CD4-positive, alpha-beta T cell treated with Interleukin-21 for 1 hour (primary cell): ENCODE results near the gene SPNS3.

Source experiments
- DNase-seq: peaks from one replicate; pipeline ENCODE4 v3.0.0-alpha.2; 2020

SPNS3 gene

DNA sequence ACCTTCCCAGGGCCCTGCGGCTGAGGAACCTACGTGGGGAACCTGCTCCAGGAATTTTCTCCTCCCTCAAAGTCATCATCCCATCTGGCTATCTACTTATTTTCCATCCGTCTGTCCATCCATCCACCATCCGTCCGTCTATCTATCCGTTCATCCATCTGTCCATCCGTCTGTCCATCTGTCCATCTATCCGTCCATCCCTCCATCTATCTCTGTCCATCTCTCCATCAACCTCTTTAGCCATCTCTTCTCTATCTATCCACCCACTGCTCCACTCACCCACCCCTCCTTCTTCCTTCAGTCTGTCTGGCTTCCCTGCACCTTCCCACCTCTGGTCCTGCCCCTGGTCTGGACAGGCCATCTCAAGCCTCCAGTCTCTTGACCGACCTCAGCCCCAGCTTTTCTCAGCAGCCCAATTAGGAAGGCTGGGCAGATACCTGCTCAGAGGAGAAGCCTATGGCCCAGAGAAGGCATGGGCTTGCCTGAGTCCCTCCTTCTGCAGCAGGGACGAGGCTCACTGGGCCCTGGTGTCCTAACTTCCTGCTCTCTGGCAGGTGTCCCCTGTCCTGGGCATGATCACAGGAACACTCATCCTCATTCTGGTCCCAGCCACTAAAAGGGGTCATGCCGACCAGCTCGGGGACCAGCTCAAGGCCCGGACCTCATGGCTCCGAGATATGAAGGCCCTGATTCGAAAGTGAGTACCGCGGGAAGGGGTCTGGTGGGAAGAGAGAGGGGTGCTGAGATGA lies 98.4 kb downstream of the SPNS3 start:
- no peak for DNase-seq

DNA sequence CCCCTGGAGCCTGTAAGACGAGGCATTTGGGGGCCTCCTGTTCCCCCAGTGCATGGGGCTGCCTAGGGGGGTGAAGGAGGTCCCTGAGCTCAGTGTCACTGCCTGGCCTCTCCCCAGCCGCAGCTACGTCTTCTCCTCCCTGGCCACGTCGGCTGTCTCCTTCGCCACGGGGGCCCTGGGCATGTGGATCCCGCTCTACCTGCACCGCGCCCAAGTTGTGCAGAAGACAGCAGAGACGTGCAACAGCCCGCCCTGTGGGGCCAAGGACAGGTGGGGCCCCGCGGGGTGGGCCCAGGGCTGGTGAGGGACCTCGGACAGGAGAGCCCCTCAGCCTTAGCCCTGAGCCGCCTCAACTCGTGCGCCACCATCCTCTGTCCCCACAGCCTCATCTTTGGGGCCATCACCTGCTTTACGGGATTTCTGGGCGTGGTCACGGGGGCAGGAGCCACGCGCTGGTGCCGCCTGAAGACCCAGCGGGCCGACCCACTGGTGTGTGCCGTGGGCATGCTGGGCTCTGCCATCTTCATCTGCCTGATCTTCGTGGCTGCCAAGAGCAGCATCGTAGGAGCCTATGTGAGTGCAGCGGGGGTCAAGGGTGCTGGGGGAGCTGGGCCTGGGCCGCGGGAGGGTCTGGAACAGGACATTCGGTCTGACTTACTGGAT lies 99.3 kb downstream of the SPNS3 start:
- DNase-seq: no peak

DNA sequence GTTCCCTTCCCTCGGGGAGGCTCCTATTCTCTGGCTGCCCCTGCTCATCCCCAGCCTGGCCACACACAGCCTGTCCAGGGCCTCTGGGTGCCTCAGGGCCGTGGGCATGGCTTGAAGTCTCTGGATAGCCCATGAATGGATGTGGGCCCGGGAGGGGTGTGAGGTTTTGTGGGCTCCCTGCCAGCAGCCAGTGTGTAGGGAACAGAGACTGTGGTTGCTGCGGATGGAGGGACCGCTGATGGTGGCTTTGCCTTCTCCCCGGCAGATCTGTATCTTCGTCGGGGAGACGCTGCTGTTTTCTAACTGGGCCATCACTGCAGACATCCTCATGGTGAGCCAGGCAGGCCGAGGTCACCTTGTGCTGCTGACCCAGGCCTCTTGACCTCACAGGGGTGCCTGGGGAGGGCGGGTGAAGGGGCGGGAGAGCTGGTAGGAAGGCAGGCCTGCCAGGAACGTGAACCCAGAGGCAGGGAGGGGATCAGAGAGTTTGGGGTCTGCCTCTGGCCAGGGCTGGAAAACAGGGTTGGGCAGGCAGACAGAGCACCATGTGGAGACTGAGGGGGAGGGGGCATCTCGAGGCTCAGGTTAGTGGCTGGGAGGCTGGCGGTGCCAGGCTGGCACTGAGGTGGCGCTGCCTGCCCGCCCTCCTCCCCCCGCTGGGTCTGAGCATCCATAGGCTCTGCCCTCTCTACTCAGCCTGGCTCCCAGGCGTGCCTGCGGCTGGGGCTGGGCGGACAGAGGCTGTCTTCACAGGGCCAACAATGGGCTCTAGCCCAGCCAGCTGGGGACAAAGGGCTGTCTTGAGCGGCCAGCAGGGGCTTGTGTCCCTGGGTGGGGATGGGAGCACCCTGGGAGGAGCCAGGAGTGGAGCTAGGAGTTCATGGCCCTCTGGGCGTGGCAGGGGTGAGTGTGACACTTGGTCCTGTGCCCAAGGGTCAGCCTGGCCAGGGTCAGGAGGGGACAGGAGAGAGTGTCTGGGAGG lies 100.1 kb downstream of the SPNS3 start:
- no peak for DNase-seq

DNA sequence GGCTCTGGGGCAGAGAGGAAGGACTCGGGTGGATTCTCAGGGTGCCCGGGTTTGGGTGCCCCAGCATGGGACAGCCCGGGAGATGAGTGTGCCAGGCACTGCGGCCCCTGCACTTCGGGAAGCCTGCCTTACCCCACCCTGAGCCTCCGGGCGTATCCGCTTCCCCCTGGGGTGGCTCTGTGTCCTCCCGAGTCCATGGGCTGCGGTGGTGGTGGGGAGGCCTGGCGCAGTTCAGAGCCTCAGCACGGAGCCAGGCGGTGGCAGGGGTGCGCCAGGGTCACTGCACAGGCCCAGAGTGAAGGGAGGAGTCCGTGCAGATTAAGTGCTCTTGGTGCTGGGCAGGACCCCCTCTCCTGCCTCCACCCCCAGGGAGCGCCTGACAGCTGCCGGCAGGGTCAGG lies 100.8 kb downstream of the SPNS3 start:
- DNase-seq: no peak

DNA sequence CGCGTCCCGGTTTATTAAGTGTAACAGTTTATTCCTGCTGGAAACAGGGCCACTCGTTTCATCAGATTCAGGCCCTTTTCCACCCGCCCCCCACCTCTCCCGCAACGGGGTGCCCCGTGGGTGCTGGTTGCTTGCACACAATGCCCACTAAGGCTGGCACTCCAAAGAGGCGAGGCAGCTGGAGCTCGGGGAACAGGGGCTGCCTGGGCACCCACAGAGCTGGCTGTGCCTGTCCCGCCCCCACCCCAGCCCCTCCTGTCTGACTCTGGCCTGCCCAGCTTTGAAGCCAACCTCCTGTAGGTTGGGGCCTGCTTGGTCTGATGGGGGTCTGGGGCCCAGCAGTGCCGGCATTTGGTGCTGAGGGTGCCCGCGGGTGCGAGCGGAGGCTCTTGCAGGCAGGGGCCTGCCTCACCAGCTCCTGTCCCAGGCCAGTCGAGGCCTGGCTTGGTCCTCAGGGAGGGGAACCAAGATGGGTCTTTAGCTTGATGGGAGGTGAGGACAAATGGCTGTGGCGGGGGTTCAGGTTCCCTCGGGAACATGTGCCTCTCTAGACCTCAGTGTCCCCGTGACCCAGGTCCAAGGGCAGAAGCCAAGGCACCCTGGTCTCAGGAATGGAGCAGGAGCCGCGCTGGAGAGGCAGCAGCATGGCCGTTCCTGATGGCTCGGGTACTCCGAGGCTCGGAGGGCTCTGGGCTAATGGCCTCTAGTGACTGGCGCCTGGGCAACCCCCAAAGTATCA lies 101.4 kb downstream of the SPNS3 start:
- DNase-seq: no peak

DNA sequence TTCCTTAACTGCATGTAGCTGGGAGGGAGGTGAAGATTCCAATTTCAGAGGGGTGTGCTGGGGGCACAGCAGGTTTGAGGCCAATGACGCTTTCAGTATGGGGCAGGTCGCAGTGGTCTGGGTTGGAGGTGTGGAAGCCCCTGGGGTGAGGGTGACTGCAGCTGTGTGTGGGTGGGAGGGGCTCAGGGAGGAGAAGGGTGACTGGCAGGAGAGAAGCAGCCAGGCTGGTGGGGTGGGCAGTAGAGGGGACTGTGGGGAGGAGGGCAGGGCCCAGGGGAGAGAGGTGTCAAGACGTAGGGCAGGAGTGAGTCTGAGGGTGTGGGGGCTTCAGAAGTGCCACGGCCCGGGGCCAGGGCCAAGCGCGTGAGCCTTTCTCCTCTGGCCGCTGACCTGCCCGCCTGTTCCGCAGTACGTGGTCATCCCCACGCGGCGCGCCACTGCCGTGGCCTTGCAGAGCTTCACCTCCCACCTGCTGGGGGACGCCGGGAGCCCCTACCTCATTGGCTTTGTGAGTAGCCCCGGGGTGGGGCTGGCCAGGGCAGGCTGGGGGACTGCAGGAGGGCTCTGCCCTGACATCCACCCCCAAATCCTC lies 102.0 kb downstream of the SPNS3 start:
- DNase-seq: no peak

DNA sequence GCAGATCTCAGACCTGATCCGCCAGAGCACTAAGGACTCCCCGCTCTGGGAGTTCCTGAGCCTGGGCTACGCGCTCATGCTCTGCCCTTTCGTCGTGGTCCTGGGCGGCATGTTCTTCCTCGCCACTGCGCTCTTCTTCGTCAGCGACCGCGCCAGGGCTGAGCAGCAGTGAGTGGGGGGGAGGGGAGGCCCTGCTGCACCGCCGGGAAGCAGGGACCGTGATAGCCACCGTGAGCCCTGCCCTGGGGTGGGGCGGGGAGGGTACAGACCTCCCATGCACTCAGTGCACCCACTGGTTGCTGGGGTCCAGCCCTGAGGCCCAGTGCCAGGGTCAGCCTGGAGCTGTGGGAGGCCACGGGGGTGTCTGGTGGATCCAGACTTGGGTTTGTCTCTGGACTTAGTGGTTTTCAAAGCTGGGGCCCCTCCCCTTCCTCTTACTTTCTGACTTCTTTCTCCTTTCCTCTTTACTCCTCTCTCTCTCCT lies 102.6 kb downstream of the SPNS3 start:
- no peak for DNase-seq

DNA sequence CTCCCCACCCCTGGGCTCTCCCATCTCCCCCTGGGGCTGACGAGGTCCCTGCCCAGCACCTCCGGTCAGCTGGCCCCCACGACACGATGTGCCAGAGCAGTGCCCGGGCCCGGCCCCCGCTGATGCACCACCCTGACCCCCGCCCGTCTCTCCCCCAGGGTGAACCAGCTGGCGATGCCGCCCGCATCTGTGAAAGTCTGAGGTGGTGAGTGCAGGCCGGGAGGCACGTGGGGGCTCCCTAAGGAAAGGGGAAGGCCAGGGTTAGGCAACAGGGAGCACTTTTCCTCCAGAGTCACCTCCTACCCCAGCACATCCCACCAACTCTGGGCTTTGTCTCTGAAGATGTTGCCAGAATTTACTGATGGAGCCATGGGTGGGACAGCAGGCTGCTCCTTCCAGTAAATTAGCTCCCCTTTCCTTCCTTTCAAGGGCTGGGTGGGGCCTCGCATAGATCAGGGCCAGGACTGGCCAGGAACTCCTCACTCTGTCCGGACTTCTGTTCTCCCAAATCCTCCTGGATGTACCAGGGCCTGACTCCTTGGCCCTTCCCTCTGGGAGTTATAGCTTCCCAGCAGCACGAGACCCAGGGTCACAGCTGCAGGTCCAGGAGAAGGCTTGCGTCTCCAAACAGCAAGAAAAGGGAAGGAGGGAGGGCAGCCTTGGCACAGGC lies 103.1 kb downstream of the SPNS3 start:
- no peak for DNase-seq
